Keratinocyte (primary cell): ENCODE data around the gene ANKMY2. TPM values are rescaled to one million over a fixed set of nuclear protein-coding genes. Genes with fewer than 3 reads are reported as not detected.
A peak's percentile ranks its signal among the peaks of the same experiment; 100 is the strongest.

Experiments
- DNase-seq: peaks from one replicate; pipeline ENCODE4 v3.0.0-alpha.2; 2011; ENCODE audit warnings: low read depth, missing footprints, low spot score
- FAIRE-seq: peaks from 2 replicates; lab custom pipeline; 2011; peaks lifted over from hg19 to GRCh38; lab: Jason Lieb, UNC
- H2AFZ ChIP-seq: 2 replicates; pipeline ENCODE4 v1.6.0; 2012; ENCODE audit warnings: low read length, control low read depth, inconsistent platforms; ENCODE audit not compliant: control insufficient read depth
- H3K27ac ChIP-seq: 2 replicates; pipeline ENCODE4 v1.5.1; 2011; ENCODE audit warnings: low read length; ENCODE audit not compliant: control insufficient read depth, insufficient read depth
- H3K27me3 ChIP-seq: 3 replicates; pipeline ENCODE4 v1.6.0; 2011; ENCODE audit warnings: low read length; ENCODE audit not compliant: control insufficient read depth, insufficient read depth; ENCODE audit errors: extremely low read depth
- H3K36me3 ChIP-seq, 2 experiments: 2 replicates in 1 of 2; 3 replicates in 1 of 2; pipeline ENCODE4 v1.5.1; 2011; ENCODE audit warnings: low read length in 2 of 2, mild to moderate bottlenecking in 1 of 2; ENCODE audit not compliant: control insufficient read depth in 2 of 2, insufficient read depth in 2 of 2; ENCODE audit errors: extremely low read depth in 1 of 2
- H3K4me1 ChIP-seq: 3 replicates; pipeline ENCODE4 v1.5.1; 2011; ENCODE audit warnings: low read length; ENCODE audit not compliant: control insufficient read depth, insufficient read depth; ENCODE audit errors: extremely low read depth
- H3K4me2 ChIP-seq: 3 replicates; pipeline ENCODE4 v1.6.0; 2011; ENCODE audit warnings: low read depth, low read length; ENCODE audit not compliant: control insufficient read depth, insufficient read depth; ENCODE audit errors: extremely low read depth
- H3K4me3 ChIP-seq, 3 experiments: fragments of 200-600 bp in 1 of 3; sonication (generic) in 1 of 3; 2 replicates in 2 of 3; 3 replicates in 1 of 3; pipeline ENCODE4 v1.5.1; 2011 to 2016; ENCODE audit warnings: low read length in 3 of 3, mild to moderate bottlenecking in 3 of 3, control low read depth in 2 of 3, inconsistent platforms in 1 of 3, low read depth in 1 of 3, mixed read lengths in 1 of 3, mixed run types in 1 of 3, moderate library complexity in 1 of 3; ENCODE audit not compliant: control insufficient read depth in 2 of 3, insufficient read depth in 2 of 3; ENCODE audit errors: extremely low read depth in 1 of 3
- H3K79me2 ChIP-seq: 2 replicates; pipeline ENCODE4 v1.6.0; 2012; ENCODE audit warnings: low read length; ENCODE audit not compliant: control insufficient read depth, insufficient read depth
- H3K9ac ChIP-seq: 3 replicates; pipeline ENCODE4 v1.6.0; 2011; ENCODE audit warnings: low read length; ENCODE audit not compliant: control insufficient read depth, insufficient read depth; ENCODE audit errors: extremely low read depth
- H3K9me1 ChIP-seq: 3 replicates; pipeline ENCODE4 v1.6.0; 2011; ENCODE audit warnings: low read length; ENCODE audit not compliant: control insufficient read depth, insufficient read depth; ENCODE audit errors: extremely low read depth
- H3K9me3 ChIP-seq: 2 replicates; pipeline ENCODE4 v1.5.1; 2012; ENCODE audit warnings: low read depth, low read length; ENCODE audit not compliant: control insufficient read depth
- H4K20me1 ChIP-seq: 3 replicates; pipeline ENCODE4 v1.6.0; 2011; ENCODE audit warnings: low read length; ENCODE audit not compliant: control insufficient read depth, insufficient read depth; ENCODE audit errors: extremely low read depth
- CTCF ChIP-seq, 3 experiments: IDR thresholded peaks in 1 of 3; conservative IDR thresholded peaks in 1 of 3; optimal IDR thresholded peaks in 1 of 3; 2 replicates in 2 of 3; 3 replicates in 1 of 3; pipeline versions ENCODE3 to v1.5.1; 2011; ENCODE audit warnings: low read length in 3 of 3, mild to moderate bottlenecking in 3 of 3, moderate library complexity in 2 of 3, control low read depth in 1 of 3, inconsistent platforms in 1 of 3; ENCODE audit not compliant: insufficient read depth in 2 of 3; ENCODE audit errors: extremely low read depth in 1 of 3
- EZH2 ChIP-seq: IDR thresholded peaks from one replicate; pipeline ENCODE4 v1.6.1; 2012; ENCODE audit warnings: inconsistent platforms, mild to moderate bottlenecking, low read length, moderate library complexity
- dilution Hi-C: fragments of 300-500 bp; cut with MboI; formaldehyde crosslinking; loops from one replicate; pipeline ENCODE4 v1.7.0; 2020; ENCODE audit warnings: low sequenced_read_pairs; ENCODE audit not compliant: extremely low pct_ligation_motif_present
- polyA plus RNA-seq, 5 experiments: library from polyadenylated mRNA; depleted of rRNA in 3 of 5; stranded (reverse) in 3 of 5; stranded (forward) in 1 of 5; unstranded in 1 of 5; fragments of >200 nt; gene quantifications; 1 replicate in 1 of 5; 2 replicates in 3 of 5; 3 replicates in 1 of 5; pipeline versions ENCODE4 v1.2.1 to v1.2.3, GENCODE V29; 2011 to 2012; ENCODE audit warnings: missing spikeins in 2 of 5, low read depth in 1 of 5, low replicate concordance in 1 of 5

ANKMY2 gene
- polyA plus RNA-seq, 1 donor (not counting 4 experiments of a cell fraction or from before 2014, with no cell fraction given), result 13.3 TPM

- TF ChIP-seq CTCF (optimal IDR thresholded peaks at IDR 0.05 in 1 of 3, IDR thresholded peaks at IDR 0.05 in 1 of 3, conservative IDR thresholded peaks at IDR 0.05 in 1 of 3; ENCODE audit: extremely low read depth in 1 of 3, insufficient read depth in 2 of 3, low read length in 3 of 3) (no peak), EZH2 (no peak)
- Histone ChIP-seq H3K9me1 (no peaks in the 10 kb centered on the region), H3K9ac (peak overlapping the region; percentile 58), H3K4me3 (peak overlapping the region in 1 of 3 experiments; percentile 16), H4K20me1 (peaks cover 3% of the 10 kb centered on the region), H3K79me2 (peaks cover 57% of the 10 kb centered on the region), H3K9me3 (no peaks in the 10 kb centered on the region), H3K27ac (peak overlapping the region; percentile 75), H3K4me2 (peak overlapping the region; percentile 68), H3K4me1 (peaks cover 31% of the 10 kb centered on the region), H3K36me3 (peaks cover 4 to 13% of the 10 kb centered on the region in 2 experiments), H3K27me3 (no peaks in the 10 kb centered on the region), H2AFZ (no peak overlapping the region)
- dilution Hi-C loops, result no loop called here
- DNase-seq, result no peak
- FAIRE-seq, result no peak
Measured at GRCh38 chr7:16667355-16667754, 21.8 kb upstream of the ANKMY2 start.

GRCh38 chr7:16661924-16662323, 16.4 kb upstream of the ANKMY2 start:
- Histone ChIP-seq H3K27me3 (no peaks in the 10 kb centered on the region), H3K27ac (no peak overlapping the region), H4K20me1 (peaks cover 3% of the 10 kb centered on the region), H3K36me3 (peaks cover 4 to 7% of the 10 kb centered on the region in 2 experiments), H3K9me1 (no peaks in the 10 kb centered on the region), H3K4me1 (peaks cover 25% of the 10 kb centered on the region), H3K4me3 (no peak overlapping the region), H3K4me2 (no peak overlapping the region), H3K79me2 (peaks cover 69% of the 10 kb centered on the region), H2AFZ (no peak overlapping the region), H3K9me3 (no peaks in the 10 kb centered on the region), H3K9ac (no peak overlapping the region)
- DNase-seq (no peak), FAIRE-seq (no peak)
- TF ChIP-seq EZH2 (no peak), CTCF (optimal IDR thresholded peaks at IDR 0.05 in 1 of 3, IDR thresholded peaks at IDR 0.05 in 1 of 3, conservative IDR thresholded peaks at IDR 0.05 in 1 of 3; ENCODE audit: extremely low read depth in 1 of 3, insufficient read depth in 2 of 3, low read length in 3 of 3) (no peak)
- dilution Hi-C loops, result no loop called here
